DMS 273 (cell line): ENCODE results near the gene ANKS3.

Experiments used
- DNase-seq: peaks from one replicate; lab custom pipeline; 2025; ENCODE audit not compliant: unreplicated experiment; lab: John Stamatoyannopoulos, UW

ANKS3 gene

GRCh38 chr16:4697848-4698291, 36.2 kb downstream of the ANKS3 start:
- no peak for DNase-seq

- no peak for DNase-seq
Measured at GRCh38 chr16:4696905-4697847, 36.9 kb downstream of the ANKS3 start.

GRCh38 chr16:4696172-4696904, 37.7 kb downstream of the ANKS3 start:
- peak; percentile 35 for DNase-seq

- DNase-seq, result no peak
Measured at GRCh38 chr16:4695473-4696171, 38.4 kb downstream of the ANKS3 start.

GRCh38 chr16:4694642-4695451, 39.2 kb downstream of the ANKS3 start:
- DNase-seq, result no peak

- peak; percentile 61 for DNase-seq
Measured at GRCh38 chr16:4693956-4694641, 40.0 kb downstream of the ANKS3 start.

GRCh38 chr16:4693296-4693955, 40.6 kb downstream of the ANKS3 start, which contains the start of gene NUDT16L1:
Gene NUDT16L1 (plus strand): TSS chr16:4693562. CDS start chr16:4693727, 165 bp downstream.
- DNase-seq, result peak; percentile 99

GRCh38 chr16:4692460-4693295, 41.4 kb downstream of the ANKS3 start:
- DNase-seq, result peak; percentile 66

GRCh38 chr16:4691666-4692412, 42.2 kb downstream of the ANKS3 start:
- DNase-seq, result no peak

GRCh38 chr16:4690946-4691665, 43.0 kb downstream of the ANKS3 start:
- peak; percentile 60 for DNase-seq

- no peak for DNase-seq
Measured at GRCh38 chr16:4689864-4690704, 44.0 kb downstream of the ANKS3 start.

GRCh38 chr16:4689091-4689671, 44.9 kb downstream of the ANKS3 start:
- DNase-seq, result no peak

- DNase-seq, result no peak
Measured at GRCh38 chr16:4688674-4689045, 45.4 kb downstream of the ANKS3 start.

- no peak for DNase-seq
Measured at GRCh38 chr16:4687946-4688673, 46.0 kb downstream of the ANKS3 start.

GRCh38 chr16:4687416-4687815, 46.7 kb downstream of the ANKS3 start:
- DNase-seq, result no peak
